Transverse colon (tissue), 4 donors: ENCODE data around the gene C1orf21. TPM values are rescaled to one million over a fixed set of nuclear protein-coding genes. Genes with fewer than 3 reads are reported as not detected.

Source experiments
- DNase-seq: peaks from one replicate; pipeline ENCODE4 v3.0.0-alpha.2; 2019
- H3K27ac ChIP-seq, 4 donors: fragments of 200-600 bp; sonication (generic); 2 replicates each; pipeline ENCODE4 v1.5.1; 2016 to 2018; ENCODE audit warnings: inconsistent platforms in 4 of 4
- H3K27me3 ChIP-seq: fragments of 200-600 bp; sonication (generic); 2 replicates; pipeline ENCODE4 v1.5.1; 2017; ENCODE audit warnings: inconsistent platforms
- H3K36me3 ChIP-seq, 4 donors: fragments of 200-600 bp; sonication (generic); 2 replicates each; pipeline ENCODE4 v1.5.1; 2017 to 2019; ENCODE audit warnings: inconsistent platforms in 4 of 4
- H3K4me1 ChIP-seq, 4 donors: fragments of 200-600 bp; sonication (generic); 2 replicates each; pipeline ENCODE4 v1.5.1; 2017 to 2020; ENCODE audit warnings: inconsistent platforms in 4 of 4
- H3K4me3 ChIP-seq, 4 donors: fragments of 200-600 bp; sonication (generic); 1 replicate in 1 of 4; 2 replicates in 3 of 4; pipeline versions ENCODE4 v1.5.1 to v1.6.1; 2017 to 2019; ENCODE audit warnings: inconsistent platforms in 4 of 4
- H3K9me3 ChIP-seq, 2 donors: fragments of 200-600 bp; sonication (generic); 2 replicates each; pipeline ENCODE4 v1.5.1; 2017 to 2019; ENCODE audit warnings: inconsistent platforms in 2 of 2
- EP300 ChIP-seq: sonication (generic); formaldehyde crosslinking; IDR thresholded peaks from one replicate; pipeline ENCODE4 v1.6.1; 2017; ENCODE audit warnings: antibody characterized with exemption, low read depth
- POLR2A ChIP-seq: fragments of 450-650 bp; IDR thresholded peaks from one replicate; pipeline ENCODE4 v1.6.1; 2016; ENCODE audit warnings: antibody characterized with exemption, mild to moderate bottlenecking, moderate library complexity
- POLR2AphosphoS5 ChIP-seq, 3 donors: sonication (generic); formaldehyde crosslinking; IDR thresholded peaks; one replicate each; pipeline ENCODE4 v1.6.1; 2016; ENCODE audit warnings: antibody characterized with exemption in 3 of 3
- WGBS, 2 donors: methylation state at CpG; one replicate each; pipeline ENCODE4 v1.1.5; 2018; ENCODE audit warnings: low coverage in 1 of 2; 5-methylcytosine and 5-hydroxymethylcytosine counted together
- in situ Hi-C, 4 donors: fragments of 200-750 bp; cut with MboI; loops; one replicate each; pipeline versions ENCODE4 v1.15.0 to v1.15.1; 2017; ENCODE audit warnings: low sequenced_read_pairs in 3 of 4, low pct_ligation_motif_present in 1 of 4, low pct_unique_long_range_greater_than_20kb in 1 of 4
- intact Hi-C: fragments of 100-400 bp; cut with DNase I; formaldehyde crosslinking; loops from one replicate; pipeline ENCODE4 v1.15.1; 2023; ENCODE audit warnings: low total_unique reads
- total RNA-seq, 4 donors: library from RNA; depleted of rRNA; stranded (reverse); fragments of >200 nt; gene quantifications; one replicate each; pipeline ENCODE4 v1.1.0, GENCODE V29; 2016
- TF ChIP-seq, protein P1 (sequence below), 5 experiments: fragments of 200-600 bp in 3 of 5; fragments of 450-650 bp in 2 of 5; sonication (generic) in 3 of 5; IDR thresholded peaks; 1 replicate in 2 of 5; 2 replicates in 3 of 5; pipeline ENCODE4 v1.5.1; 2016 to 2017; ENCODE audit warnings: antibody characterized with exemption in 5 of 5, inconsistent platforms in 3 of 5, mild to moderate bottlenecking in 2 of 5, moderate library complexity in 1 of 5

C1orf21 gene
- total RNA-seq, 4 donors from 2014 or later, result 38.4 to 70.0 (median 62.4) TPM

DNA sequence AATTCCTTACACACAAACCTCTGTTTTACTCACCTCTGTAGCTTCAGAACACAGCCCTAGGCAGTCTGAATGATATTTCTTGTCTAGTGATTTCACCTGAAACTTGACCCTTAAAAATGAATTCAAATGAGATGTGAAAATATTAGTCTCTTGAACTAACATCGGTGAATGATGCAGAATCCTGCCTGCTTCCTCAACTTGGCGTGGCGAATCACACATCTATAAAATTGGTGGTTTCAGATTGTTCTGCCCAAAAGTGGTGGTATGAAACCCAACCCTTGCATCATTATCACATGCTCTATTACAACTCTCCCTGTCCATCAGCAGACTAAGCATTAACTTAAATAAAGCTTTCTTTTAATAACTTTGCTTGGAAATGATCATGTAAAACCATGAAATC lies 26.9 kb upstream of the C1orf21 start:
- no peaks in the 10 kb centered on the region for H3K36me3 ChIP-seq
- in situ Hi-C loops, result no loop called here
- TF ChIP-seq POLR2A, result no peak
- TF ChIP-seq, protein P1, sequence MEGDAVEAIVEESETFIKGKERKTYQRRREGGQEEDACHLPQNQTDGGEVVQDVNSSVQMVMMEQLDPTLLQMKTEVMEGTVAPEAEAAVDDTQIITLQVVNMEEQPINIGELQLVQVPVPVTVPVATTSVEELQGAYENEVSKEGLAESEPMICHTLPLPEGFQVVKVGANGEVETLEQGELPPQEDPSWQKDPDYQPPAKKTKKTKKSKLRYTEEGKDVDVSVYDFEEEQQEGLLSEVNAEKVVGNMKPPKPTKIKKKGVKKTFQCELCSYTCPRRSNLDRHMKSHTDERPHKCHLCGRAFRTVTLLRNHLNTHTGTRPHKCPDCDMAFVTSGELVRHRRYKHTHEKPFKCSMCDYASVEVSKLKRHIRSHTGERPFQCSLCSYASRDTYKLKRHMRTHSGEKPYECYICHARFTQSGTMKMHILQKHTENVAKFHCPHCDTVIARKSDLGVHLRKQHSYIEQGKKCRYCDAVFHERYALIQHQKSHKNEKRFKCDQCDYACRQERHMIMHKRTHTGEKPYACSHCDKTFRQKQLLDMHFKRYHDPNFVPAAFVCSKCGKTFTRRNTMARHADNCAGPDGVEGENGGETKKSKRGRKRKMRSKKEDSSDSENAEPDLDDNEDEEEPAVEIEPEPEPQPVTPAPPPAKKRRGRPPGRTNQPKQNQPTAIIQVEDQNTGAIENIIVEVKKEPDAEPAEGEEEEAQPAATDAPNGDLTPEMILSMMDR (IDR thresholded peaks at IDR 0.05), result no peak
- TF ChIP-seq POLR2AphosphoS5 (IDR thresholded peaks at IDR 0.05), result no peak
- H3K4me1 ChIP-seq, result peaks cover 4 to 20% (median 13%) of the 10 kb centered on the region in 4 donors
- intact Hi-C loops, result no loop called here
- WGBS, 2 donors, result 69 to 94% methylated on average over 3 of the region's 3 CpGs
- H3K27ac ChIP-seq, result no peak overlapping the region
- H3K27me3 ChIP-seq, result no peaks in the 10 kb centered on the region
- DNase-seq, result no peak
- no peak overlapping the region for H3K4me3 ChIP-seq
- no peaks in the 10 kb centered on the region for H3K9me3 ChIP-seq

DNA sequence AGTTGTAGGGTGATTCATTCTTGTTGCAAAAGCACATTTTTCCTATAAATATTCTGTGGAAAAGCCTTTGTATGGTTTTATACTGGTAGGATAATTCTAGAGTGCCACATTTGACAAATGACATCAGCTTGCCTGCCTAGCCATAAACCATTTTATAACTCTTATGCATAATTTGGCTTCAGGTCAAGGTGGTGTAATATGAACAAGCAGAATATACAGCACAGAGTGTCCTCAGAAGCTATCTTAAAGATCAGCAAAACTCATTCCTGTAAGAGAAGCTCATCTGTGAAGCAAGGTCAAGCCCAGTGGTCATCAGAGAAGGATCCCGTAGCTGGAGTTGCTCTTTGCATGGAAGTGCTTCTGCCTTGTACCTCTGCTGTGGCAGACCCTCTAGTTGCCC lies 24.0 kb upstream of the C1orf21 start:
- H3K4me3 ChIP-seq, result no peak overlapping the region
- DNase-seq, result no peak
- H3K36me3 ChIP-seq, result no peaks in the 10 kb centered on the region
- TF ChIP-seq EP300 (peak; percentile 4), POLR2AphosphoS5 (IDR thresholded peaks at IDR 0.05) (peak in 2 of 3 donors; percentile 35 to 61), POLR2A (no peak)
- TF ChIP-seq, protein P1 (IDR thresholded peaks at IDR 0.05), result no peak
- intact Hi-C loops, result no loop called here
- H3K4me1 ChIP-seq, result peaks cover 4 to 20% (median 13%) of the 10 kb centered on the region in 4 donors
- WGBS, 2 donors, result 44% methylated on average over 1 of the region's 1 CpG; no CpG with 5 or more reads in 1 of the 2 donors
- no peaks in the 10 kb centered on the region for H3K27me3 ChIP-seq
- in situ Hi-C loops, result no loop called here
- H3K9me3 ChIP-seq, result no peaks in the 10 kb centered on the region
- peak overlapping the region; percentile 58 to 73 (median 64) for H3K27ac ChIP-seq

DNA sequence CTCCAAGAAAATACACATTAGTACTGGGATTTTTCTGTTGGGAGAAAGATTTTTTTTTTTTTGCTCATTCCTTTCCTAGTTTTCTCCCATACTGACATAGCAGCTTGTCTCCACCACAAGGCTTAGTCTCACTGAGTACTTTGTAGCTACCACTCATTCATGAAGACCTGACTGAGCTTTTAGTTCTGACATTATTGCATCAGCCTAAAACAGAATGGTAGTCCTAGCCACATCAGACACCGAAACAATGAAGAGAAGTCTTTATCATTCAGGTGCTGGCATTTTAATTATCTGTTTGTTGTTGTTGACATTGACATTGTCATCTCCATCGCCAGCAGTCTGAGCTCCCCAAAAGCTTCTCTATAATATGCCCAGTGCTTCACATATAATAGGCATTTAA lies 21.1 kb upstream of the C1orf21 start:
- no peak for DNase-seq
- no peak overlapping the region for H3K27ac ChIP-seq
- WGBS, 2 donors, result 94 to 98% methylated on average over 2 of the region's 2 CpGs
- H3K27me3 ChIP-seq, result no peaks in the 10 kb centered on the region
- peaks cover 4 to 20% (median 13%) of the 10 kb centered on the region in 4 donors for H3K4me1 ChIP-seq
- no peaks in the 10 kb centered on the region for H3K9me3 ChIP-seq
- no peak overlapping the region for H3K4me3 ChIP-seq
- TF ChIP-seq, protein P1 (IDR thresholded peaks at IDR 0.05), result no peak
- TF ChIP-seq POLR2A, result no peak
- TF ChIP-seq POLR2AphosphoS5 (IDR thresholded peaks at IDR 0.05), result no peak
- no peak for TF ChIP-seq EP300
- H3K36me3 ChIP-seq, result no peaks in the 10 kb centered on the region
- intact Hi-C loops (no loop called here), in situ Hi-C loops (no loop called here)

DNA sequence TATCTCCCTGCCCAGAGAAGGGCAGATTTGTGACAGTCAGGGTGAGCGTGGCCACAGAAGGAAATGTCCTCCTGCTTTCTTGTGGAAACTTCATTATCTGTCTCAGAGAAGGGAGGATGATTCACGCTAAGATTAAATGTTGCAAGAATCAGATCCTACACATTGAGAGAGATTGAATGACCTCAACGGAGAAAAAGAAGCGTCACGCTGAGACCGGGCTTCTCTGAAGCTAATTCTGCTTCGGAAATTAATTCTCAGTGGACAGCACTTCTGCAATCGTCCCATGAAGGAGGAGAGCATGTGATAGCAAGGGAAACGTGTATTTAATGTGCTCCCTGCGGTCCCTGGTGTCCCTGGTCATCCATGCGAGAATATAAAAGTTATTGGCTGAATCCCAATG lies 19.8 kb upstream of the C1orf21 start:
- no peak overlapping the region for H3K4me3 ChIP-seq
- no peak for TF ChIP-seq EP300
- no peak for TF ChIP-seq POLR2A
- TF ChIP-seq, protein P1 (IDR thresholded peaks at IDR 0.05), result no peak
- no peak for TF ChIP-seq POLR2AphosphoS5 (IDR thresholded peaks at IDR 0.05)
- no peak overlapping the region for H3K27ac ChIP-seq
- no peak for DNase-seq
- WGBS, 2 donors, result 68 to 89% methylated on average over 5 to 11 of the region's 11 CpGs
- in situ Hi-C loops (no loop called here), intact Hi-C loops (no loop called here)
- H3K36me3 ChIP-seq, result no peaks in the 10 kb centered on the region
- H3K9me3 ChIP-seq, result no peaks in the 10 kb centered on the region
- H3K27me3 ChIP-seq, result no peaks in the 10 kb centered on the region
- peaks cover 4 to 20% (median 13%) of the 10 kb centered on the region in 4 donors for H3K4me1 ChIP-seq
